Measurements from ENCODE around the gene SHISA9. TPM values are rescaled to one million over a fixed set of nuclear protein-coding genes. Genes with fewer than 3 reads are reported as not detected.

SHISA9 gene
- total and polyA plus RNA-seq, 12 donors = 0.04 to 4.8 (median 0.35) TPM

GRCh38 chr16:13113741-13114140, 212.3 kb downstream of the SHISA9 start:
- Histone ChIP-seq H3K27me3 (no peaks in the 10 kb centered on the region), H3K36me3 (replicated peaks in 1 of 2) (no peaks in the 10 kb centered on the region), H3K9me3 (replicated peaks in 1 of 3) (no peaks in the 10 kb centered on the region), H3K4me1 (replicated peaks in 1 of 2) (no peaks in the 10 kb centered on the region), H3K4me3 (no peak overlapping the region), H3K27ac (no peak overlapping the region)
- DNase-seq = no peak
- 70 to 77% (median 74%) methylated on average over 3 of the region's 3 CpGs for WGBS, 4 donors
- intact Hi-C loops (cut with DNase I) = no loop called here
- TF ChIP-seq CTCF (IDR thresholded peaks at IDR 0.05) = no peak
- no peak for TF ChIP-seq POLR2A (IDR thresholded peaks at IDR 0.05)

GRCh38 chr16:13118091-13118490, 216.7 kb downstream of the SHISA9 start:
- no peak for TF ChIP-seq CTCF (IDR thresholded peaks at IDR 0.05)
- TF ChIP-seq POLR2A (IDR thresholded peaks at IDR 0.05) = no peak
- Histone ChIP-seq H3K36me3 (replicated peaks in 1 of 2) (no peaks in the 10 kb centered on the region), H3K27me3 (no peaks in the 10 kb centered on the region), H3K4me3 (no peak overlapping the region), H3K27ac (no peak overlapping the region), H3K9me3 (replicated peaks in 1 of 3) (no peaks in the 10 kb centered on the region), H3K4me1 (replicated peaks in 1 of 2) (no peaks in the 10 kb centered on the region)
- no peak for DNase-seq
- intact Hi-C loops (cut with DNase I) = no loop called here
- WGBS, 4 donors = 82 to 99% (median 93%) methylated on average over 5 of the region's 5 CpGs

GRCh38 chr16:13120091-13120490, 218.7 kb downstream of the SHISA9 start:
- 35 to 58% (median 43%) methylated on average over 5 to 6 of the region's 6 CpGs for WGBS, 4 donors
- no peaks in the 10 kb centered on the region for H3K36me3 ChIP-seq (replicated peaks in 1 of 2)
- no peaks in the 10 kb centered on the region for H3K27me3 ChIP-seq
- no peak for TF ChIP-seq POLR2A (IDR thresholded peaks at IDR 0.05)
- TF ChIP-seq CTCF (IDR thresholded peaks at IDR 0.05) = no peak
- intact Hi-C loops (cut with DNase I) = no loop called here
- H3K4me1 ChIP-seq (replicated peaks in 1 of 2) = no peaks in the 10 kb centered on the region
- DNase-seq = no peak
- no peaks in the 10 kb centered on the region for H3K9me3 ChIP-seq (replicated peaks in 1 of 3)
- no peak overlapping the region for H3K4me3 ChIP-seq
- H3K27ac ChIP-seq = no peak overlapping the region

DNA sequence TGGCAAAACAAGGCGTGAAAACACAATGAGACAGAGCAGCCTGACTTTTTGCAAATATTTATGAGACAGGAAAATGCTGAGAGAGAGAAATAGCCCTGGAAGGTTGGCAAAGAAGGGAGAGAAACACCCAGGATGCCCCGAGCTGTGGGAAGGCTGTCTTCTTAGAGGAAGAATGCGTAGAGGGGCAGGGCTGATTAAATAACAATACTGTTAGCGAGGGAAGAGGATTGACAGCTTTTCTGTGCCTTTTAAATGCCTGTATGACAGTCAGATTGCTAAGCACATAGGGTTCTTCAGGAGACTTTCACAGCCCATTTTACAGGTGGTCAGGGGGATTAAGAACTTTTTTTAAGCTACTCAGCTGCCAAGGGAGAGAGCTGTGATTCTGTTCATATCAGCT, 219.2 kb downstream of the SHISA9 start:
- DNase-seq = no peak
- no peak overlapping the region for H3K4me3 ChIP-seq
- no peaks in the 10 kb centered on the region for H3K27me3 ChIP-seq
- intact Hi-C loops (cut with DNase I) = no loop called here
- 37 to 57% (median 51%) methylated on average over 4 of the region's 4 CpGs for WGBS, 4 donors
- H3K36me3 ChIP-seq (replicated peaks in 1 of 2) = no peaks in the 10 kb centered on the region
- H3K27ac ChIP-seq = no peak overlapping the region
- TF ChIP-seq CTCF (IDR thresholded peaks at IDR 0.05) (no peak), POLR2A (IDR thresholded peaks at IDR 0.05) (no peak)
- H3K9me3 ChIP-seq (replicated peaks in 1 of 3) = no peaks in the 10 kb centered on the region
- no peaks in the 10 kb centered on the region for H3K4me1 ChIP-seq (replicated peaks in 1 of 2)
